GM12864 (cell line): ENCODE data around the gene RS1.

Source experiments
- DNase-seq: peaks from one replicate; pipeline ENCODE4 v3.0.0-alpha.2; 2011; ENCODE audit warnings: low read depth
- H3K4me3 ChIP-seq: 2 replicates; pipeline ENCODE4 v1.5.1; 2011; ENCODE audit warnings: mild to moderate bottlenecking, low read depth, low read length, control low read depth
- CTCF ChIP-seq: IDR thresholded peaks from 2 replicates; pipeline ENCODE4 v1.5.1; 2011; ENCODE audit warnings: low read depth, mild to moderate bottlenecking, moderate library complexity, low read length, control low read depth, inconsistent platforms; ENCODE audit errors: missing control alignments

RS1 gene

GRCh38 chrX:18682979-18683387 is 11.1 kb upstream of the RS1 start:
- no peak for DNase-seq
- TF ChIP-seq CTCF = no peak
- H3K4me3 ChIP-seq = no peak overlapping the region

- no peak for TF ChIP-seq CTCF
- no peak for DNase-seq
These were observed 10.1 kb upstream of the RS1 start for GRCh38 chrX:18681996-18682395.

GRCh38 chrX:18677161-18677869 is 5.4 kb upstream of the RS1 start:
- TF ChIP-seq CTCF = no peak
- H3K4me3 ChIP-seq = no peak overlapping the region
- no peak for DNase-seq

More at GRCh38 chrX:18681996-18682395, 10.1 kb upstream of the RS1 start:
- no peak overlapping the region for H3K4me3 ChIP-seq

GRCh38 chrX:18676470-18676869 is 4.6 kb upstream of the RS1 start:
- TF ChIP-seq CTCF = no peak
- no peak overlapping the region for H3K4me3 ChIP-seq
- DNase-seq = no peak

- no peak overlapping the region for H3K4me3 ChIP-seq
- DNase-seq = no peak
- no peak for TF ChIP-seq CTCF
These were observed 4.1 kb upstream of the RS1 start for GRCh38 chrX:18676050-18676449.

- no peak for TF ChIP-seq CTCF
- H3K4me3 ChIP-seq = peak overlapping the region; percentile 68
- peak; percentile 34 for DNase-seq
These were observed 3.2 kb upstream of the RS1 start for GRCh38 chrX:18674788-18675735.
